Fibroblast of upper back skin (primary cell): ENCODE results near the gene SKA2.
"Not testable (repeated sequence)": the region's sequence is repeated elsewhere in the genome, so short reads cannot be mapped to it uniquely, and the experiment has no call there.

Experiments
- DNase-seq: peaks from one replicate; pipeline ENCODE4 v3.0.0-alpha.2; 2013

The SKA2 gene

DNA sequence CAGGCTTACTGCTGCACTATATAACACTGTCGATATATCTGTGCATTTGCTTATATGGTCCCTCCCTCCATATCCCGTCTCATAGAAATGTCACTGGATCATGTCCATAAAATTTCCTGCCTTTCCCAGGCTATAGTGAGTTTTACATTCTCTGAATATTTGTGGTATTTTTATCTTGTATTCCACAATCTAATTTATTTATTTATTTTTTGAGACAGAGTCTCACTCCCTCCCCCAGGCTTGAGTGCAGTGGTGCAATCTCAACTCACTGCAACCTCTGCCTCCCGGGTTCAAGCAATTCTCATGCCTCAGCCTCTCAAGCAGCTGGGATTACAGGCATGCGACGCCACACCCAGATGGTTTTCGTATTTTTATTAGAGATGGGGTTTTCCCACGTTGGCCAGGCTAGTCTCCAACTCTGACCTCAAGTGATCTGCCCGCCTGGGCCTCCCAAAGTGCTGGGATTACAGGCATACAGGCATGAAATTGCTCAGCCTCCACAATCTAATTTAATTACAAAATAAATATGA is 61.2 kb downstream of the SKA2 start:
- peak; percentile 91 for DNase-seq

DNA sequence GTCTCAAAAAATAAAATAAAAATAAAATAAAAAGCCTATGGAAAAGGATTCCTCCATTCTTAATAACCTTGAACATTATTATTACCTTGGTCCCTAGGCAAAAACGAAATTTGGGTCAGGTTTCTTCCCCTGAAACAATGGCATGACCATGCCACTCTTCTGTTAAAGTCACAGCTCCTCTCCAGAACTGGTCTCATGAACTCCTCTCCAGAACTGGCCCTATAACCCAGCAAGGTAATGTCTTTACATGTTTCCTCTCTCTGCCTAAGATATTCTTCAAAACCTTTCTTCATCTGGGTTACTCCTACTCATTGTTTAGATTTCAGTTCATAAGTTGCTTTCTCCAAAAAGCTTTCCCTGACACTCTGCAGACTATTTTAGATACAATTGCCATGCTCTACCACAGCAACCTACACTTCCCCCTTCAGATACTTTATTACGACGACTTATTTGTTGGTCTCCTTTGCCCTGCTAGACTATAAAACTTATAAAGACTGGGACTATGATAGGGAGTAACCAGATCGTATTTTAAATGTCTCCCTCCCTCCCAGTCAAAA is 61.8 kb downstream of the SKA2 start:
- DNase-seq, result no peak

DNA sequence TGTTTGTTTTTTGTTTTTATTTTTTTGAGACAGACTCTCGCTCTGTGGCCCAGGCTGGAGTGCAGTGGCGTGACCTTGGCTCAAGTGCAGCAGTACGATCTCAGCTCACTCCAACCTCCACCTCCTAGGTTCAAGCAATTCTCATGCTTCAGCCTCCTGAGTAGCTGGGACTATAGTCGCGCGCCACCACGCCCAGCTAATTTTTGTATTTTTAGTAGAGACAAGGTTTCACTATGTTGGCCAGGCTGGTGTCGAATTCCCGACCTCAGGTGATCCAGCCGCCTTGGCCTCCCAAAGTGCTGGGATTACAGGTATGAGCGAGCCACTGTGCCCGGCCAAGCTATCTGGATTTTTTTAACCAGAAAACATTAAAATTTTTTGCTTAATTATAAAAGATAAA is 64.4 kb downstream of the SKA2 start:
- DNase-seq, result not testable (repeated sequence)

DNA sequence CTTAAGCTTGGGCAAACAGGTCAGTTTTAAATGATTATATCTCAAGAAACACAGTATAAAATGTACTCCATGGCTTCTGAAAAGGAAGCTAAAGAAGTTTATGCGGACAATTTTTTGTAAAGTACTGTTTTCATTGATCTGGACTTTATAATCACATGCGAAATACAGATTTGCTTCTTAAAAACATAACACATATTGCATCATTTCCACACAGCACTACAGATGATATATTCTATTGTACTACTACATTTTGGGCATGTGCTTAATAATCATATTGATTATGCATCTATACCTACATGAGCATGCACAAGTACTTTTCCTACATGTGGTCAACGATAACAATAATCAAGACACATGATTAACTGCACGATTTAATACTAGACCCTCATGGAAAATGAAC is 70.8 kb downstream of the SKA2 start:
- DNase-seq, result no peak

DNA sequence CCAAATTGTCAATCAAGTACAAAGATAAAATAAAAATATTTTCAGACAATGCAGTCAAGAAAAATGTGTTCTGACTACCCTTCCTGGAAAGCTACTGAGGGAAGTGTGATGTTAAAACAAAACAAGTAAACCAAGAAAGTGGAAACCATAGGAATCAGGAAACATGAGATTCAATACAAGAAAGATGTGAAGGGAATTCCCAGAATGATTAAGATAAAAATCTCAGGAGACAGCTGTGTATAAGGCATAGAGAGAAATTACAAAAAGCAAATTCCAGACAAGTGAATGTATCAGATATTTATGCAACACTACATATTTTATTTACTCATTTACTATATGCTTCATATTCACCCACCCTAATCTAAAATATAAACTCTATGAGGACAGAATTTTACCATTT is 80.5 kb downstream of the SKA2 start:
- peak; percentile 39 for DNase-seq

DNA sequence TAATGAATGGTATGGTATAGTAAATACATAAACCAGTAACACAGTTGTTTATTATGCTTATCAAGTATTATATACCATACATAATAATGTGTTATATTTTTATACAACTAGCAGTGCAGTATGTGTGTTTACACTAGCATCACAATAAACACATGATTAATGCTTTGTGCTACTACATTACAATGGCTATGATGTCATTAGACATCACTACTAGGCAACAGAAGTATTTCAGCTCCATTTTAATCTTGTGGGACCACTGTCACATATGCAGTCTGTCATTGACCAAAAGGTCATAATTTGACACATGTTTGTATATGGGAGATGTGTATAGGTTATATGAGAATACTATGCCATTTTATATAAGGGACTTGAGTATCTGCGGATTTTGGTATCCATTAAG is 81.0 kb downstream of the SKA2 start:
- DNase-seq, result no peak

DNA sequence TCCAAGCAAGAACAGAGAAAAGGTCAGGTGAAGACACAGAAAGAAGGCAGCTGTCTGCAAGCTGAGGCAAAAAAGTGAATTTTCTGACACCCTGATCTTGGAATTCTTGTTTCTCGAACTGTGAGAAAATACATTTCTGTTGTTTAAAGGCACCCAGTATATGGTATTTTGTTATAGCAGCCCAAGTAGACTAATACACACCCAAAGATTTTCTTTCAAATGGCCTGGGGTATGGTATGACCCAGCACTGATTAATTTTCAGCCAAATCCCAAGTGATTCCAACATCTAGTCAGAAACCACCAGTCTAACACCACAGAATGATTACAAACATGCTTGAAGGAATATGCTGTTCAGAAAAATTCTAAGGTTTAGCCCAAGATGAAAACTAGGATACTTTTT is 85.1 kb downstream of the SKA2 start:
- DNase-seq, result no peak

DNA sequence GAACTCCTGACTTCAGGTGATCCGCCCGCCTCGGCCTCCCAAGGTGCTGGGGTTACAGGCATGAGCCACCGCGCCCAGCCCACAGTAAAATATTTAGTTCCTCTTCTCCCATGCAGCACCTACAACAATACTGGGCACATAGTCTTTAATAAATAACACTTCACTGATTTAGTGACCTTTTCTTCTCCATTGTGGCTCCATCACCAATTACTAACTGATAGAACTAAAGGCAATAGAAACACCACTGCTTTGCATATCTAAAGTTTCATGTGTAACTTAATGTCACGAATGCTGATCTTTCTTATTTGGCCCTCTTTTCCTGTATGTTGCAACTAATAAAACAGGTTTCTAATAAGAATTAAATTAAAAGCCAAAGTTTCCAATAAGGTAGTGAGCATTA is 87.2 kb downstream of the SKA2 start:
- DNase-seq, result no peak

DNA sequence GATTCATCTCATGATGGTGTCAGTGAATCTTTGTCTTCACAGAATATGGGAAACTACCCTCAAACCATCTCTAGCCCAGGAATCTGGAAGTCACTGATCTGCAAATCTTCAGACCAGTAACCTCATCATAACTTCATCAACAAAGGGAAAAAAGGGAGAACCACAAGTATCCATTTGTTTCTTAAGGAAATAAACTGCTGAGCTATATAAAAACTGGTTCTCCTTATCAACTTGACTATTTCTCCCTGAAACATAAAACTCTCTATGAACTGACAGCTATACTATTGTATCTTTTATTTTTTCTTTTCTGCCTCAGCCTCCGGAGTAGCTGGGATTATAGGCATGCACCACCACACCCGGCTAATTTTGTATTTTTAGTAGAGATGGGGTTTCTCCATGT is 87.6 kb downstream of the SKA2 start:
- DNase-seq, result no peak

DNA sequence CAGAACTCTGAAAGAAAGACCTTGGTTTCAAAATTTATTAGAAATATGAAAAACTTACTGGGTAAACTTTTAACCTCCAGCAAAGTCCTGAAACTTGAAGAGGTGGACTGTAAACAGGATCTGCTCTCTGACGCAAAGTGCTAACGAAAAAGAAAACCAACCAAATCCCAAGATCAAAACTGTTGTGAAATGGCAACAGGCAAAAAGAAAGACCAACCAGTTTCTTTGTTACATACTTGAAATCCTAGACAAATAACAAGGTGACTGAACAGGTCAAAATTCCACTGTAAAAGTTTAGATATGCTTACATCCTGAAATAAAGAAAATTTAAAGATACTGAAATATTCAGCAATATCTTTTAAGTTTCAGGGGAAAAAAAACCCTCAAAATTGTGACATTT is 92.5 kb downstream of the SKA2 start:
- DNase-seq, result no peak
